ENCODE results near the gene QTRT2.

QTRT2 gene

GRCh38 chr3:114071786-114072185 lies 15.2 kb downstream of the QTRT2 start:
- Histone ChIP-seq H3K4me3 (no peak overlapping the region), H3K27ac (no peak overlapping the region)

GRCh38 chr3:114076711-114077110 lies 20.2 kb downstream of the QTRT2 start:
- H3K4me3 ChIP-seq = no peak overlapping the region
- no peak overlapping the region for H3K27ac ChIP-seq

- no peak overlapping the region for H3K4me3 ChIP-seq
- H3K27ac ChIP-seq = no peak overlapping the region
Measured at GRCh38 chr3:114078126-114078525, 21.6 kb downstream of the QTRT2 start.

GRCh38 chr3:114079761-114080160 lies 23.2 kb downstream of the QTRT2 start:
- H3K4me3 ChIP-seq = no peak overlapping the region
- no peak overlapping the region for H3K27ac ChIP-seq

GRCh38 chr3:114080201-114080600 lies 23.7 kb downstream of the QTRT2 start:
- peak overlapping the region in 3 of 21 experiments; percentile 2 to 57 (median 33) for H3K27ac ChIP-seq
- H3K4me3 ChIP-seq = no peak overlapping the region

- Histone ChIP-seq H3K4me3 (no peak overlapping the region), H3K27ac (peak overlapping the region in 1 of 21 experiments; percentile 57)
Measured at GRCh38 chr3:114081037-114081436, 24.5 kb downstream of the QTRT2 start.

- H3K4me3 ChIP-seq = no peak overlapping the region
- H3K27ac ChIP-seq = no peak overlapping the region
Measured at GRCh38 chr3:114083112-114083511, 26.6 kb downstream of the QTRT2 start.

GRCh38 chr3:114086356-114086755 lies 29.8 kb downstream of the QTRT2 start:
- Histone ChIP-seq H3K27ac (no peak overlapping the region), H3K4me3 (no peak overlapping the region)

- Histone ChIP-seq H3K27ac (no peak overlapping the region), H3K4me3 (no peak overlapping the region)
Measured at GRCh38 chr3:114089675-114090074, 33.1 kb downstream of the QTRT2 start.

- H3K27ac ChIP-seq = peak overlapping the region in 2 of 21 experiments; percentile 18 to 41
- no peak overlapping the region for H3K4me3 ChIP-seq
Measured at GRCh38 chr3:114092151-114093015, 35.8 kb downstream of the QTRT2 start.

- Histone ChIP-seq H3K4me3 (no peak overlapping the region), H3K27ac (peak overlapping the region in 2 of 21 experiments; percentile 18 to 41)
Measured at GRCh38 chr3:114093016-114093380, 36.5 kb downstream of the QTRT2 start.

- H3K27ac ChIP-seq = no peak overlapping the region
- no peak overlapping the region for H3K4me3 ChIP-seq
Measured at GRCh38 chr3:114093596-114093995, 37.1 kb downstream of the QTRT2 start.

- Histone ChIP-seq H3K4me3 (no peak overlapping the region), H3K27ac (no peak overlapping the region)
Measured at GRCh38 chr3:114095796-114096195, 39.3 kb downstream of the QTRT2 start.

GRCh38 chr3:114101101-114101500 lies 44.6 kb downstream of the QTRT2 start:
- Histone ChIP-seq H3K4me3 (no peak overlapping the region), H3K27ac (no peak overlapping the region)

GRCh38 chr3:114103181-114103580 lies 46.6 kb downstream of the QTRT2 start:
- Histone ChIP-seq H3K4me3 (no peak overlapping the region), H3K27ac (no peak overlapping the region)

GRCh38 chr3:114103858-114104257 lies 47.3 kb downstream of the QTRT2 start:
- Histone ChIP-seq H3K4me3 (no peak overlapping the region), H3K27ac (no peak overlapping the region)

- no peak overlapping the region for H3K4me3 ChIP-seq
- H3K27ac ChIP-seq = no peak overlapping the region
Measured at GRCh38 chr3:114104414-114104813, 47.9 kb downstream of the QTRT2 start.

- Histone ChIP-seq H3K27ac (no peak overlapping the region), H3K4me3 (no peak overlapping the region)
Measured at GRCh38 chr3:114108137-114108536, 51.6 kb downstream of the QTRT2 start.

GRCh38 chr3:114110439-114110838 lies 53.9 kb downstream of the QTRT2 start:
- no peak overlapping the region for H3K4me3 ChIP-seq
- H3K27ac ChIP-seq = no peak overlapping the region

GRCh38 chr3:114111060-114111770 lies 54.7 kb downstream of the QTRT2 start:
- H3K27ac ChIP-seq = peak overlapping the region in 2 of 21 experiments; percentile 17 to 21
- no peak overlapping the region for H3K4me3 ChIP-seq

- Histone ChIP-seq H3K27ac (no peak overlapping the region), H3K4me3 (no peak overlapping the region)
Measured at GRCh38 chr3:114112696-114113095, 56.2 kb downstream of the QTRT2 start.
